WTC11 (cell line): ENCODE data around the gene DISP2. TPM values are rescaled to one million over a fixed set of nuclear protein-coding genes. Genes with fewer than 3 reads are reported as not detected.

ENCODE experiments used
- ATAC-seq: fragments of 200-7000 bp; cut with Tn5 transposase; 2 replicates; pipeline ENCODE4 v1.10.0; 2021; ENCODE audit warnings: mild to moderate bottlenecking, moderate library complexity
- CTCF ChIA-PET: fragments of 300-600 bp; sonication (Branson Sonifier 250); formaldehyde crosslinking; loops from one replicate; lab custom pipeline; 2021; ENCODE audit warnings: antibody characterized with exemption; lab: Charles Lee
- POLR2A ChIA-PET: fragments of 350-600 bp; sonication (Branson Sonifier 250); formaldehyde crosslinking; loops from one replicate; lab custom pipeline; 2021; ENCODE audit warnings: antibody characterized with exemption; lab: Charles Lee
- DNase-seq: peaks from one replicate; pipeline ENCODE4 v3.0.0; 2021; ENCODE audit warnings: low spot score
- H3K27ac Mint-ChIP-seq: 2 replicates; pipeline ENCODE4 v1.8.0; 2021; ENCODE audit warnings: mixed read lengths
- H3K27me3 Mint-ChIP-seq: 2 replicates; pipeline ENCODE4 v1.8.0; 2021; ENCODE audit warnings: low read depth, mild to moderate bottlenecking, moderate library complexity, mixed read lengths
- H3K36me3 Mint-ChIP-seq: 2 replicates; pipeline ENCODE4 v1.8.0; 2021; ENCODE audit warnings: mixed read lengths
- H3K4me1 Mint-ChIP-seq: 2 replicates; pipeline ENCODE4 v1.8.0; 2022; ENCODE audit warnings: mixed read lengths
- H3K4me3 Mint-ChIP-seq: 2 replicates; pipeline ENCODE4 v1.8.0; 2021; ENCODE audit warnings: mild to moderate bottlenecking, moderate library complexity, mixed read lengths
- H3K9me3 Mint-ChIP-seq: 2 replicates; pipeline ENCODE4 v1.8.0; 2021; ENCODE audit warnings: mixed read lengths
- ATF1 ChIP-seq: sonication (generic); formaldehyde crosslinking; IDR thresholded peaks from 2 replicates; pipeline ENCODE4 v1.8.1; 2023; ENCODE audit warnings: mild to moderate bottlenecking, moderate library complexity, missing genetic modification reagents
- ATF2 ChIP-seq: sonication (generic); formaldehyde crosslinking; IDR thresholded peaks from 2 replicates; pipeline ENCODE4 v1.8.1; 2022; ENCODE audit warnings: low read depth, missing genetic modification reagents, borderline replicate concordance
- CREM ChIP-seq: sonication (generic); formaldehyde crosslinking; IDR thresholded peaks from 2 replicates; pipeline ENCODE4 v1.8.1; 2022; ENCODE audit warnings: mild to moderate bottlenecking, missing genetic modification reagents, moderate library complexity
- E2F4 ChIP-seq: sonication (generic); formaldehyde crosslinking; IDR thresholded peaks from 2 replicates; pipeline ENCODE4 v1.8.1; 2022; ENCODE audit warnings: low read depth, mild to moderate bottlenecking, moderate library complexity, missing genetic modification reagents, borderline replicate concordance
- EMX1 ChIP-seq: fragments of 250-450 bp; sonication (Bioruptor Pico); IDR thresholded peaks from 2 replicates; pipeline ENCODE4 v1.8.0; 2021; ENCODE audit warnings: mild to moderate bottlenecking
- FOXP4 ChIP-seq: sonication (generic); formaldehyde crosslinking; IDR thresholded peaks from 2 replicates; pipeline ENCODE4 v1.8.0; 2022; ENCODE audit warnings: mild to moderate bottlenecking, missing genetic modification reagents
- GRHL2 ChIP-seq: fragments of 250-450 bp; sonication (Bioruptor Pico); IDR thresholded peaks from 2 replicates; pipeline ENCODE4 v1.8.0; 2022; ENCODE audit warnings: mild to moderate bottlenecking, moderate library complexity; ENCODE audit not compliant: insufficient replicate concordance, severe bottlenecking
- HMGA2 ChIP-seq: fragments of 250-450 bp; sonication (Bioruptor Pico); IDR thresholded peaks from 2 replicates; pipeline ENCODE4 v1.4.0; 2021; ENCODE audit warnings: mild to moderate bottlenecking, moderate library complexity
- IRF1 ChIP-seq: sonication (generic); formaldehyde crosslinking; IDR thresholded peaks from 2 replicates; pipeline ENCODE4 v1.8.0; 2023; ENCODE audit warnings: missing genetic modification reagents
- JAZF1 ChIP-seq: fragments of 250-450 bp; sonication (Bioruptor Pico); IDR thresholded peaks from 2 replicates; pipeline ENCODE4 v1.9.0; 2021; ENCODE audit warnings: moderate library complexity, mild to moderate bottlenecking, inconsistent platforms
- MAX ChIP-seq: sonication (generic); formaldehyde crosslinking; IDR thresholded peaks from 2 replicates; pipeline ENCODE4 v1.8.0; 2022; ENCODE audit warnings: mild to moderate bottlenecking, missing genetic modification reagents
- NFATC4 ChIP-seq: fragments of 250-450 bp; sonication (Bioruptor Pico); IDR thresholded peaks from 2 replicates; pipeline ENCODE4 v1.9.0; 2021; ENCODE audit warnings: mild to moderate bottlenecking
- NFE2L1 ChIP-seq: sonication (generic); formaldehyde crosslinking; IDR thresholded peaks from 2 replicates; pipeline ENCODE4 v1.8.1; 2023; ENCODE audit warnings: missing genetic modification reagents
- NR1H2 ChIP-seq: sonication (generic); formaldehyde crosslinking; IDR thresholded peaks from 2 replicates; pipeline ENCODE4 v1.9.0; 2021; ENCODE audit warnings: mild to moderate bottlenecking, moderate library complexity, missing genetic modification reagents
- NR3C1 ChIP-seq: sonication (generic); formaldehyde crosslinking; conservative IDR thresholded peaks from 2 replicates; pipeline ENCODE4 v1.8.1; 2023; ENCODE audit warnings: low read depth, mild to moderate bottlenecking, missing genetic modification reagents
- PREB ChIP-seq: sonication (generic); formaldehyde crosslinking; IDR thresholded peaks from 2 replicates; pipeline ENCODE4 v1.8.1; 2022; ENCODE audit warnings: mild to moderate bottlenecking, missing genetic modification reagents, moderate library complexity, borderline replicate concordance
- SOX15 ChIP-seq: fragments of 250-450 bp; sonication (Bioruptor Pico); IDR thresholded peaks from 2 replicates; pipeline ENCODE4 v1.9.0; 2021; ENCODE audit warnings: mild to moderate bottlenecking
- USF2 ChIP-seq: sonication (generic); formaldehyde crosslinking; IDR thresholded peaks from 2 replicates; pipeline ENCODE4 v1.8.1; 2023; ENCODE audit warnings: mild to moderate bottlenecking, missing genetic modification reagents, moderate library complexity
- ZBTB43 ChIP-seq: sonication (generic); formaldehyde crosslinking; IDR thresholded peaks from 2 replicates; pipeline ENCODE4 v1.8.1; 2023; ENCODE audit warnings: mild to moderate bottlenecking, missing genetic modification reagents
- ZNF121 ChIP-seq: sonication (generic); formaldehyde crosslinking; IDR thresholded peaks from 2 replicates; pipeline ENCODE4 v1.8.0; 2023; ENCODE audit warnings: missing genetic modification reagents
- ZNF219 ChIP-seq: sonication (generic); formaldehyde crosslinking; IDR thresholded peaks from 2 replicates; pipeline ENCODE4 v1.8.0; 2023; ENCODE audit warnings: missing genetic modification reagents, mild to moderate bottlenecking, borderline replicate concordance
- ZNF263 ChIP-seq: sonication (generic); formaldehyde crosslinking; IDR thresholded peaks from 2 replicates; pipeline ENCODE4 v1.8.1; 2022; ENCODE audit warnings: low read depth, mild to moderate bottlenecking, moderate library complexity, missing genetic modification reagents
- ZNF512 ChIP-seq: sonication (generic); formaldehyde crosslinking; IDR thresholded peaks from 2 replicates; pipeline ENCODE4 v1.8.1; 2022; ENCODE audit warnings: missing genetic modification reagents, borderline replicate concordance
- total RNA-seq: library from RNA; stranded (reverse); gene quantifications from 3 replicates; pipeline ENCODE4 v1.2.3, GENCODE V29; 2021

Gene DISP2
- total RNA-seq, 1 experiment from 2014 or later, result 3.5 TPM

- ChIA-PET CTCF (interaction anchor here (1.0 to 1.4 kb wide), 2 partner anchors 11 to 23 kb away, joined by 3 to 5 read pairs; no protein-coding TSS in a partner anchor), POLR2A (no interaction called here)
- TF ChIP-seq CREM, result no peak
- TF ChIP-seq USF2 (CRISPR knock-in tag), result no peak
- TF ChIP-seq E2F4 (CRISPR knock-in tag), result no peak
- TF ChIP-seq ATF2 (CRISPR knock-in tag), result no peak
- ATAC-seq (no peak), DNase-seq (no peak)
- Mint-ChIP-seq H3K4me3 (no peak overlapping the region), H3K27me3 (no peaks in the 10 kb centered on the region), H3K36me3 (no peaks in the 10 kb centered on the region), H3K4me1 (peaks cover 10% of the 10 kb centered on the region), H3K9me3 (no peaks in the 10 kb centered on the region), H3K27ac (no peak overlapping the region)
Measured at GRCh38 chr15:40348474-40348870, 9.5 kb upstream of the DISP2 start.

GRCh38 chr15:40349163-40349562 lies 8.9 kb upstream of the DISP2 start:
- Mint-ChIP-seq H3K27me3 (no peaks in the 10 kb centered on the region), H3K36me3 (no peaks in the 10 kb centered on the region)
- DNase-seq, result no peak
- no peak for TF ChIP-seq EMX1
- TF ChIP-seq GRHL2 (CRISPR knock-in tag), result no peak
- no peak for TF ChIP-seq FOXP4
- no peak for TF ChIP-seq ATF1 (CRISPR knock-in tag)
- TF ChIP-seq NR1H2, result no peak
- no peak for TF ChIP-seq ATF2 (CRISPR knock-in tag)
- TF ChIP-seq ZBTB43 (CRISPR knock-in tag), result no peak
- no peak for TF ChIP-seq IRF1 (CRISPR knock-in tag)
- TF ChIP-seq NFE2L1 (CRISPR knock-in tag), result no peak
- no peak for TF ChIP-seq NR3C1 (CRISPR knock-in tag)
- TF ChIP-seq PREB (CRISPR knock-in tag), result no peak
- TF ChIP-seq HMGA2 (CRISPR knock-in tag), result no peak
- TF ChIP-seq ZNF121 (CRISPR knock-in tag), result no peak
- no peak for TF ChIP-seq ZNF263 (CRISPR knock-in tag)
- TF ChIP-seq JAZF1 (CRISPR knock-in tag), result no peak
- no peak for TF ChIP-seq NFATC4 (CRISPR knock-in tag)
- no peak for TF ChIP-seq MAX (CRISPR knock-in tag)
- TF ChIP-seq ZNF219 (CRISPR knock-in tag), result no peak
- TF ChIP-seq ZNF512 (CRISPR knock-in tag), result no peak
- TF ChIP-seq SOX15, result no peak
- TF ChIP-seq, all 79 proteins: peak for 0
- no peak for ATAC-seq
- H3K9me3 Mint-ChIP-seq, result no peaks in the 10 kb centered on the region
- POLR2A ChIA-PET, result interaction anchor here (0.5 kb wide), 1 partner anchor 30 kb away, joined by 5 read pairs; no protein-coding TSS in a partner anchor
- peaks cover 13% of the 10 kb centered on the region for H3K4me1 Mint-ChIP-seq
- CTCF ChIA-PET, result interaction anchor here (1.4 to 7.1 kb wide), 2 partner anchors 10 to 12 kb away, joined by 5 to 58 read pairs; partner anchors contain the start of gene CCDC9B
- H3K4me3 Mint-ChIP-seq, result no peak overlapping the region
- H3K27ac Mint-ChIP-seq, result no peak overlapping the region
